ENCODE measurements around the gene PTH2. TPM values are rescaled to one million over a fixed set of nuclear protein-coding genes. Genes with fewer than 3 reads are reported as not detected.

PTH2 gene
- total and polyA plus RNA-seq, 10 of the 15 experiments (the other 5 are each of a cell fraction or from before 2014, with no cell fraction given) = not detected

DNA sequence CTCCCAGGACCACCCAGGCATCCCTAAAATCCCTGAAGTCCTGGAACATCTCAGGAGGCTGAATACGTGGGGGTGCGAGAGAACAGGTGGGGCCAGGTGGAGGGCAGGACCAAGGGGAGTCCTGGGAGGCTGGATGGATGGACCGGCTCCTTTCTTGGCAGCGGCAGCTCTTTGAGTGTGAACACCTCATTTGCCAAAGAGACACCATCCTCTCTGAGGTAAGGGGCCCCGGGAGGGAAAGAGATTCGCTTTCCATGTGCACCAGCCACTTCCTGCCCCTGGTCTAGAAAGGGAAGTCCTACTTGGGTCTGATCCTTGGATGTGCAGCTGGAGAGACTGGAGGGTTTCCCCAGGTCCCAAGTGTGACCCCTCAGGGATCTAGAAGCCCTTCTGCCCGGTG lies 16.2 kb downstream of the PTH2 start:
- DNase-seq (ENCODE audit: low read depth, low spot score) (no peak), FAIRE-seq (no peak), ATAC-seq (no peak)
- ChIA-PET POLR2A (no interaction called here), RAD21 (ENCODE audit: unreplicated experiment) (interaction anchor here (1.2 kb wide), 1 partner anchor 16 kb away, joined by 4 read pairs; no protein-coding TSS in a partner anchor), SMC1A (ENCODE audit: uncharacterized antibody, unreplicated experiment) (interaction anchor here (1.0 kb wide), 1 partner anchor 76 kb away, joined by 3 read pairs; no protein-coding TSS in a partner anchor), CTCF (interaction anchor here (2.6 kb wide), 1 partner anchor 16 kb away, joined by 11 read pairs; no protein-coding TSS in a partner anchor)
- TF ChIP-seq POLR2A (IDR thresholded peaks at IDR 0.05; ENCODE audit: low read depth, low read length) = no peak
- TF ChIP-seq ZSCAN29 (IDR thresholded peaks at IDR 0.05) = no peak
- no peak for TF ChIP-seq CHD2 (IDR thresholded peaks at IDR 0.05; ENCODE audit: borderline replicate concordance, low read depth, low read length)
- TF ChIP-seq STAT3 (IDR thresholded peaks at IDR 0.05; ENCODE audit: low read depth, low read length) = no peak
- TF ChIP-seq IRF5 (IDR thresholded peaks at IDR 0.05; ENCODE audit: borderline replicate concordance) = no peak
- no peak for TF ChIP-seq FOXK2 (IDR thresholded peaks at IDR 0.05)
- TF ChIP-seq POU2F2 (IDR thresholded peaks at IDR 0.05; ENCODE audit: borderline replicate concordance, low read depth, low read length) = no peak
- no peak for TF ChIP-seq USF2 (IDR thresholded peaks at IDR 0.05; ENCODE audit: borderline replicate concordance, low read depth, low read length)
- no peak for TF ChIP-seq NBN (IDR thresholded peaks at IDR 0.05)
- no peak for TF ChIP-seq LARP7 (IDR thresholded peaks at IDR 0.05)
- no peak for TF ChIP-seq PKNOX1 (IDR thresholded peaks at IDR 0.05)
- TF ChIP-seq, protein P1, sequence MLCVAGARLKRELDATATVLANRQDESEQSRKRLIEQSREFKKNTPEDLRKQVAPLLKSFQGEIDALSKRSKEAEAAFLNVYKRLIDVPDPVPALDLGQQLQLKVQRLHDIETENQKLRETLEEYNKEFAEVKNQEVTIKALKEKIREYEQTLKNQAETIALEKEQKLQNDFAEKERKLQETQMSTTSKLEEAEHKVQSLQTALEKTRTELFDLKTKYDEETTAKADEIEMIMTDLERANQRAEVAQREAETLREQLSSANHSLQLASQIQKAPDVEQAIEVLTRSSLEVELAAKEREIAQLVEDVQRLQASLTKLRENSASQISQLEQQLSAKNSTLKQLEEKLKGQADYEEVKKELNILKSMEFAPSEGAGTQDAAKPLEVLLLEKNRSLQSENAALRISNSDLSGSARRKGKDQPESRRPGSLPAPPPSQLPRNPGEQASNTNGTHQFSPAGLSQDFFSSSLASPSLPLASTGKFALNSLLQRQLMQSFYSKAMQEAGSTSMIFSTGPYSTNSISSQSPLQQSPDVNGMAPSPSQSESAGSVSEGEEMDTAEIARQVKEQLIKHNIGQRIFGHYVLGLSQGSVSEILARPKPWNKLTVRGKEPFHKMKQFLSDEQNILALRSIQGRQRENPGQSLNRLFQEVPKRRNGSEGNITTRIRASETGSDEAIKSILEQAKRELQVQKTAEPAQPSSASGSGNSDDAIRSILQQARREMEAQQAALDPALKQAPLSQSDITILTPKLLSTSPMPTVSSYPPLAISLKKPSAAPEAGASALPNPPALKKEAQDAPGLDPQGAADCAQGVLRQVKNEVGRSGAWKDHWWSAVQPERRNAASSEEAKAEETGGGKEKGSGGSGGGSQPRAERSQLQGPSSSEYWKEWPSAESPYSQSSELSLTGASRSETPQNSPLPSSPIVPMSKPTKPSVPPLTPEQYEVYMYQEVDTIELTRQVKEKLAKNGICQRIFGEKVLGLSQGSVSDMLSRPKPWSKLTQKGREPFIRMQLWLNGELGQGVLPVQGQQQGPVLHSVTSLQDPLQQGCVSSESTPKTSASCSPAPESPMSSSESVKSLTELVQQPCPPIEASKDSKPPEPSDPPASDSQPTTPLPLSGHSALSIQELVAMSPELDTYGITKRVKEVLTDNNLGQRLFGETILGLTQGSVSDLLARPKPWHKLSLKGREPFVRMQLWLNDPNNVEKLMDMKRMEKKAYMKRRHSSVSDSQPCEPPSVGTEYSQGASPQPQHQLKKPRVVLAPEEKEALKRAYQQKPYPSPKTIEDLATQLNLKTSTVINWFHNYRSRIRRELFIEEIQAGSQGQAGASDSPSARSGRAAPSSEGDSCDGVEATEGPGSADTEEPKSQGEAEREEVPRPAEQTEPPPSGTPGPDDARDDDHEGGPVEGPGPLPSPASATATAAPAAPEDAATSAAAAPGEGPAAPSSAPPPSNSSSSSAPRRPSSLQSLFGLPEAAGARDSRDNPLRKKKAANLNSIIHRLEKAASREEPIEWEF (IDR thresholded peaks at IDR 0.05; ENCODE audit: insufficient replicate concordance, low read depth, low read length) = no peak
- no peak for TF ChIP-seq NFIC (IDR thresholded peaks at IDR 0.05; ENCODE audit: low read depth, low read length)
- TF ChIP-seq SMAD5 (IDR thresholded peaks at IDR 0.05; ENCODE audit: low read depth) = no peak
- Histone ChIP-seq H3K27ac (ENCODE audit: control insufficient read depth, insufficient read depth) (no peak overlapping the region), H3K4me3 (no peak overlapping the region), H3K9ac (ENCODE audit: control insufficient read depth, insufficient read depth, low read length) (no peak overlapping the region), H4K20me1 (ENCODE audit: control insufficient read depth, insufficient read depth) (no peaks in the 10 kb centered on the region), H3K9me3 (replicated peaks; ENCODE audit: control insufficient read depth, insufficient read depth, low read length) (no peaks in the 10 kb centered on the region), H3K79me2 (ENCODE audit: control insufficient read depth, insufficient read depth, low read length) (no peaks in the 10 kb centered on the region), H3K36me3 (ENCODE audit: control insufficient read depth in 2 of 2, insufficient read depth in 2 of 2, low read length in 1 of 2) (no peaks in the 10 kb centered on the region), H3K4me2 (ENCODE audit: control insufficient read depth, insufficient read depth) (no peak overlapping the region), H3K27me3 (replicated peaks in 1 of 2; ENCODE audit: control insufficient read depth in 2 of 2, insufficient read depth in 2 of 2, low read length in 1 of 2) (no peaks in the 10 kb centered on the region), H3K4me1 (ENCODE audit: control insufficient read depth, insufficient read depth, low read length) (peaks cover 21% of the 10 kb centered on the region), H2AFZ (ENCODE audit: control insufficient read depth, low read depth, low read length) (no peak overlapping the region)
- WGBS (ENCODE audit: insufficient coverage, insufficient replicate concordance, low lambda C conversion rate, missing lambda C conversion rate) = 65% methylated on average over 7 of the region's 7 CpGs
- intact Hi-C loops (cut with micrococcal nuclease; ENCODE audit: unreplicated experiment) (no loop called here), in situ Hi-C loops (cut with MboI) (no loop called here)
- BruUV-seq (replicated peaks) = no TSS peak

All from GM12878 (cell line).